Endometrial microvascular endothelial cells (primary cell): ENCODE results near the gene HMG20A. TPM values are rescaled to one million over a fixed set of nuclear protein-coding genes. Genes with fewer than 3 reads are reported as not detected.
"Not testable (repeated sequence)": the region's sequence is repeated elsewhere in the genome, so short reads cannot be mapped to it uniquely, and the experiment has no call there.

ENCODE experiments used
- in situ Hi-C: cut with HindIII; loops from 2 replicates; pipeline ENCODE4 v1.10.0; 2017; ENCODE audit warnings: low sequenced_read_pairs, low pct_unique_long_range_greater_than_20kb; ENCODE audit errors: inconsistent ontology term
- total RNA-seq: library from RNA; depleted of rRNA; stranded (reverse); fragments of >200 nt; gene quantifications from one replicate; pipeline ENCODE4 v1.2.3, GENCODE V29; 2015; ENCODE audit errors: inconsistent ontology term

Gene HMG20A
- total RNA-seq, 1 donor from 2014 or later, result 21.6 TPM

DNA sequence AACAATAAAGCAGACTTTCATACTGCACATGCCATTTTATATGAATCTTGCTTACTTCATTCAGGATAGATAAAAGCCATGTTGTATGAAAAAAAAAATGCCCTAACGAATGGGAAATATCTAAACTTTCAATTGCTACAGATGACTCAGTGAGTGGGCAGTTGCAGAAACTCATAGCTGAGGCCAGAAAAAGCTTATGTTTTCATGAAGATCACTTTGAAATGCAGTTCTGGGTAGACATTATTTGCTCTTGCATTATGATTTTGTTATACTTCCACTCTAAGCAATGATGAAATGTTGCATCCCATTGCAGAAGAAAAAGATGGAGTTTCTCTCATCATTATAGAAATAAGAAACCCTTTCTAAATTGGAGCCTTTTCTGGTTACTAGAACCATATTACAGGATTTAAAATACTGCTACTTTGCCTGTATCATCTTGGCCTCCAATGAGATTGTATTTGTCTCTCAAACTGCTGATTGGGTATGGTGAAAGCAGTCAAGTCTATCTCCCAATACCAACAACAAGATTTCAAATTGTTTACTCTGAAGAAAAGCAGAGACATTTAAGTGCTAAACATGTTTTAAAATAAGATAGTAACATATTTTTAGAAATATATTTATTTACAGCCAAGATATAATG is 17.8 kb upstream of the HMG20A start:
- in situ Hi-C loops, result no loop called here

GRCh38 chr15:77406173-77406759 is 14.4 kb upstream of the HMG20A start:
- in situ Hi-C loops, result not testable (repeated sequence)

DNA sequence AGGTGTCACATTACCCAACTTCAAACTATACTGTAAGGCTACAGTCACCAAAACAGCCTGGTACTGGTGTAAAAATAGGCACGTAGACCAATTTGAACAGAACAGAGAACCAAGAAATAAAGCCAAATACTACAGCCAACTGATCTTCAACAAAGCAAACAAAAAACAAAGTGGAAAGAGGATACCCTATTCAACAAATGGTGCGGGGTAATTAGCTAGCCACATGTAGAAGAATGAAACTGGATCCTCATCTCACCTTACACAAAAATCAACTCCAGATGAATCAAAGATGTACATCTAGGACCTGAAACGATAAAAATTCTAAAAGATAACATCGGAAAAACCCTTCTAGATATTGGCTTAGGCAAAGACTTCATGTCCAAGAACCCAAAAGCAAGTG is 13.8 kb upstream of the HMG20A start:
- in situ Hi-C loops, result no loop called here

GRCh38 chr15:77409259-77410156 is 11.2 kb upstream of the HMG20A start:
- in situ Hi-C loops, result no loop called here

GRCh38 chr15:77410157-77410500 is 10.6 kb upstream of the HMG20A start:
- in situ Hi-C loops, result not testable (repeated sequence)

GRCh38 chr15:77410701-77411618 is 9.7 kb upstream of the HMG20A start:
- in situ Hi-C loops, result no loop called here

DNA sequence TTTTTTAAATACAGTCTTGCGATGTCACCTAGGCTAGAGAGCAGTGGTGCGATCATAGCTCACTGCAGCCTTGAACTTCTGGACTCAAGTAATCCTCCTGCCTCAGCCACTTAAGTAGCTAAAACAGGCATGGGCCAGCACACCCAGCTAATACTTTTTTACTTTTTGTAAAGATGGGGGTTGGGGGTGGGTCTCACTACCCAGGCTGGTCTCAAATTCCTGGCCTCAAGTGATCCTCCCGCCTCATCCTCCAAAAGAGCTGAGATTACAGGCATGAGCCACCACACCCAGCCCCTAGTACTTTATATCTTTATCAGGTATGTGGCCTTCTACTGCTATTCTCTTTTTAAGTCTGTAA is 9.1 kb upstream of the HMG20A start:
- in situ Hi-C loops, result no loop called here

DNA sequence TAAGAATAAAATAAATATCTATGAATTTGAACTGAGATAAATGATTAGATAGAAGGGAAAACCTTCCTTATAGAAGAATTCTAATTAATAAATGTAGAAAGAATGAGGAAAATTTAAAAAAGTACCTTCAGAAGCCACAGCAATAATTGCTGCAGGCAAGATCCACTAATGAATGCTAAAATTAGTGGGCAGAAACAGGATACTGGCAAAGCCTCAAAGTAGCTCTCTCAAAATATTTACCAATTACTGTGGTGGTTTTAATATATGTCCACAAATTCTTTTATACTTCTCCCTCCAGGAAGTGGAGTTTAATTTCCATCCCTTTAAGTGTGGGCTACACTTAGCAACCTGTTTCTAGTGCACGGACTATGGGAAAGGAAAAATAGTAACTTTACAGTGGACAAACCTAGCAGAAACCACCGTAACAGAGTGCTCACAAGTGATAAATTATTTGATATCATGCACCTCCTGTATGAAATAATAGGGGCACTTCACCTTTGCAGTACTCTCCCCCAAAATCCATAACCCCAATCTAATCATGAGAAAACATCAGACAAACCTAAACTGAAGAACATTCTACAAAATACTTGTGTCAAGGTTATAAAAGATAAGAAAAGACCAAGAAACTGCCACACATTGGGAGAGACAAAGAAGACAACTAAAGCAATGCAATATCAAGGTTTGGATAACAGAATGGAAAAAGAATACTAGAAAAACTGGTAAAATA is 7.6 kb upstream of the HMG20A start:
- in situ Hi-C loops, result no loop called here

- in situ Hi-C loops, result no loop called here
These were observed 6.9 kb upstream of the HMG20A start for GRCh38 chr15:77413699-77414349.

- in situ Hi-C loops, result no loop called here
These were observed 5.8 kb upstream of the HMG20A start for GRCh38 chr15:77414789-77415442.

DNA sequence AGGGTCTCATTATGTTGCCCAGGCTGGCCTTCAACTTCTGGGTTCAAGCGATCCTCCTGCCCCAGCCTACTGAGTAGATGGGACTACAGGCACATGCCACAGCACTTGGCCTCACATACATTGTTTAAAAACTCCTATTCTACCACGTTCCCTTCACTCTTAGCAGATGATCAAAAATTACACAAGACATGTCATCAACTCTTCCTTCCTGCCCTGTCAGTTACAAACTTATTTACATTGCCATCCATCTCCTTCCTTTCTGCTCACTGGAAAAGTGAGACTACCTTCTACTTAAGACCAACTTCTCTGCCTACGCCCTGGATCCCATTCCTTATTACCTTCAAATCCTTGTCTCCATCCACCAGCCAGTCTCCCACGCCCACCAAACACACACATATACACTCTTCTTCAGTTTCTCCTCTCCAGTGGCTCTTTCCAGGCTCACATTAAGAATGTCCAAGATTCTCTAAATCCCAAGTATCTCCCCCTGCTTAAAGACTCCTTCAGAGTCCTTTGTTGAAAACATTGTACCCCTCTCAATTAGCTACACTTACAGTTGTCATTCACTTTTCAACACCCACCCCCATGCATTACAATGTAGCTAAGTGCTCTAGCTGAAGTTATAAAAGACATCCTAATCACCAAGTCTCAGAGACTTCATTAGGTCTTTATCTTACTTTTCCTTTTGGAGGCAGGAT is 5.1 kb upstream of the HMG20A start:
- in situ Hi-C loops, result no loop called here

GRCh38 chr15:77416148-77416455 is 4.6 kb upstream of the HMG20A start:
- in situ Hi-C loops, result no loop called here

DNA sequence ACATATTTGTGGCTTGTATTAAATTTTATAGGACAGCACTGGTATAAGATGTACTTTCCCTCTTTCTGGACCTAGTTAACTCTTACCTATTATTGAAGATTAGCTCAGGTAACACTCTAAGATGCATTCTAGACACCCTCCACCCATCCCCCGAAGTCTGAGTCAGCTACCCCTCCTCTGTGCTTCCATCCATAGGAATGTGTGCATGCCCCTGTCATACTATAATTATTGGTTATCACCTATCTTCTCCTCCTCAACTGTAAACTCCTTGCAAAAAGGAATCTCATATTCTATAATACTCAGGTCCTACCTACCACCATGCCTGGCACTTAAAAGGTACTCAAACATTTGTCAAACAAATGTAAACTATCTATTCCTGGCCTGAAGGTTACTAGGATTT is 3.7 kb upstream of the HMG20A start:
- in situ Hi-C loops, result no loop called here

DNA sequence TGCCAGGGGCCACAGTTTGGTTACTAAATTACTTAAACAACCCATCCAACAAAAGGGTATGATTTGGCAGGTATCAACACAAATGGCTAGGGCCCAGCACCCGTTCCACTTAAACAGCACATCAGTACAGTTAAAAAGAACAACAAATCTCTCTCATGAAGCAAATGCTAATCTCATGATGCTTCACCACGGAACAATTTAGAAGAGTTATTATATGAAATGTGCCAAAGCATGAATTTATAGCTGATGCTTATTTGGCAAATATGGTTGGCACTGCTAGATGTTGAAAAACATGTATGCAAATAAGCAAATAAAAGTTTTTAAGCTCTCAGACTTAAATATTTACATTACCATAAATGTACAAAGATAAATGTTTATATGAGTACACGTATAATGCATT is 3.1 kb upstream of the HMG20A start:
- in situ Hi-C loops, result no loop called here

DNA sequence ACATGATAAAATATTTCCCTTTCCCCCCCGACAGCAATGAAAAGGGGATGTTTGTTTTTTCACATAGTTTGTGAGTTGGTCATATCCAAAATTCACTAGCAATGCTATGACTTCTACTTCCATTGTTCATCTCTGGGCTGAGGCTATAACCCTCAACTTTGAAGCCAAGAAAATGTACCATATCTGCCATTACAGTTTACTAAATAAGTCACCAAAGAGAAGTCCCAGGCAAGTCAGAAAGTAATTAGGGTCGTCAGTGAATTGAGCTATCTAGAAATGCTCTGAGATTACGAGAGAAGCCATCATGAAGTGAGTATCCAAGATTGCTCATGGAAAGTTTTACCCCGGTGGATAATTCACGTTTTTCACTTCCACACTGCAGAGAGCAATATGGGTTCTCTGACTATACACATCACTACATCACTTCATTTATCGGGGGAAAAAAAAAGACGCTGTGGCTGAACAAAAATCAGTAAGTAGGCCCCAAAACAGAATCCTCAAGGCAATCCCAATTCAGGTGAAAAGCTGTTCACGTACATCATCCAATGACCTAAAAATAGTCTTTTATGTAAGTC is 2.2 kb upstream of the HMG20A start:
- in situ Hi-C loops, result no loop called here

DNA sequence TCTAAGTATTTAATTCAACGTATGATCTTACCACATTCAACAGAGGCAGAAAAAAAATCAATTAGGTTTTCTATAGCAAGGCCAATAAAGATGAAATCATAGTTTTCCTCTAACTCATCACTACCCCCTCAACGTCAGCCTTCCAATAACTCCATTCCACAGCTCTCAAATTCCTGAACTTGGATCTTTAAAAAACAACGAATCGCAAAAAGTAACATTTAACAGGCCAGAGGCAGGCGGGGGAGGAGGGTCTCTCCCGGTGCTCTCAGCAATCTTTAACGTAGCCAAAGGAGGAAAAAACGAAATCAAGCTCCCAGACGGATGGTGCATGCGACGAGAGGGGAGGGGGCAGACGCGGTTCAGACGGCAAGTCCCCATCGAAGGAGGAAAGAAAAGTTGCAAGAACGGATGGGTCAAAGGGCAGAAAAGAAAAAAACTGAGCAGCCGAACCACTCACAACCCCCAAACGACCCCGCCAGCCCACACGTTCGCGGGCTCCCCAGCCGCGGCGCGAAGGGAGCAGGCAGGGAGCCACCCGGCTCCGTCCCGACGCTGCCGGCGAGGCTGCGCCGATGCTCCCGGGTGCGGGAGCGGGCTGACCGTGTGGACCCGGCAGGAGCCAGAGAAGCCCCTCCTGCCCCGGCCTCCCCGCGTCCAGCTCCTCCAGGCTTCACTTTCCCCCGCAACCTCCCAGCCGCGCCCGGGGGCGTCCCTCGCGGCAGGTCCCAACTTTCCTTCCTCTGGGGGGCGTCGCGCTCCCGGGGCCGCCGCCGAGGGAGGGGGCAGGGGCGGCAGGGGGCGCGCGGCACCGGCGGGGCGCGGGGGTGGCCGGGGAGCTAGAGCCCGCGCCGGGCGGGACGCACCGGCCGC is 1.5 kb upstream of the HMG20A start:
- in situ Hi-C loops, result no loop called here
